Measurements from ENCODE around the gene PPFIBP1. TPM values are rescaled to one million over a fixed set of nuclear protein-coding genes. Genes with fewer than 3 reads are reported as not detected.

PPFIBP1 gene
- total and polyA plus RNA-seq, 2 of the 13 experiments (the other 11 are each of a cell fraction or from before 2014, with no cell fraction given): 16.2 to 21.8 TPM

GRCh38 chr12:27709932-27710591 is 186.1 kb downstream of the PPFIBP1 start:
- peaks cover 39% of the 10 kb centered on the region for H3K79me2 ChIP-seq (ENCODE audit: insufficient read depth, low read length)
- intact Hi-C loops (cut with micrococcal nuclease; ENCODE audit: unreplicated experiment): loop anchor here (2.0 to 10.0 kb wide), 3 partner anchors 23 to 185 kb away; partner anchors contain the start of gene PPFIBP1
- peak overlapping the region; percentile 73 for H3K4me2 ChIP-seq (ENCODE audit: low read depth, low read length)
- H3K4me3 ChIP-seq (replicated peaks in 1 of 3; ENCODE audit: insufficient read depth in 1 of 3, low read depth in 2 of 3, low read length in 3 of 3): peak overlapping the region; percentile 72 to 94 (median 90)
- POLR2A ChIA-PET: interaction anchor here (1.0 to 1.5 kb wide), 3 partner anchors 13 to 312 kb away, joined by 5 to 18 read pairs (median 6); partner anchors contain the start of genes PPFIBP1 and REP15
- in situ Hi-C loops (cut with HindIII; ENCODE audit: extremely low pct_ligation_motif_present, low pct_unique_long_range_greater_than_20kb): no loop called here
- peak; percentile 66 for DNase-seq (ENCODE audit: low spot score)
- H2AFZ ChIP-seq (ENCODE audit: low read length): peak overlapping the region; percentile 44
- H4K20me1 ChIP-seq (ENCODE audit: insufficient read depth, low read length): peaks cover 11% of the 10 kb centered on the region
- no peak for FAIRE-seq
- 2% methylated on average over 24 of the region's 24 CpGs for WGBS (ENCODE audit: low lambda C conversion rate)
- TSS peak; percentile 97 for BruUV-seq (replicated peaks)
- CTCF ChIA-PET (ENCODE audit: low intra/inter-chr PET ratio, low total read pairs): no interaction called here
- peak overlapping the region; percentile 91 for H3K9ac ChIP-seq (ENCODE audit: insufficient read depth, low read depth, low read length)
- peaks cover 0 to 3% of the 10 kb centered on the region in 2 experiments; a peak in 1 of 5 replicates for H3K27me3 ChIP-seq (ENCODE audit: control insufficient read depth in 1 of 2, insufficient read depth in 2 of 2, low read length in 2 of 2)
- H3K9me3 ChIP-seq (ENCODE audit: low read length): no peaks in the 10 kb centered on the region
- H3K27ac ChIP-seq (ENCODE audit: extremely low read length, insufficient read depth, low read length): peak overlapping the region; percentile 82
- peak; percentile 70 for ATAC-seq
- peaks cover 0 to 14% of the 10 kb centered on the region in 2 experiments; a peak in 3 of 5 replicates for H3K36me3 ChIP-seq (replicated peaks in 1 of 2; ENCODE audit: control insufficient read depth in 1 of 2, insufficient read depth in 2 of 2, low read length in 2 of 2)
- peaks cover 49% of the 10 kb centered on the region for H3K4me1 ChIP-seq (ENCODE audit: insufficient read depth, low read length)
- TF ChIP-seq BHLHE40 (IDR thresholded peaks at IDR 0.05; ENCODE audit: low read length): no peak
- TF ChIP-seq CHD2 (IDR thresholded peaks at IDR 0.05; ENCODE audit: low read depth, low read length): no peak
- TF ChIP-seq SMAD1 (CRISPR knock-in tag; IDR thresholded peaks at IDR 0.05; ENCODE audit: borderline replicate concordance, low read depth): 0 out of 2 replicates have a peak, but pooled peaks have one; percentile 12
- no peak for TF ChIP-seq HMGA1 (CRISPR knock-in tag; conservative IDR thresholded peaks at IDR 0.05)
- no peak; the same call in none of the 2 replicates for TF ChIP-seq MTF2 (CRISPR knock-in tag; IDR thresholded peaks at IDR 0.05; ENCODE audit: borderline replicate concordance)
- no peak for TF ChIP-seq ZNF101 (CRISPR knock-in tag; IDR thresholded peaks at IDR 0.05; ENCODE audit: borderline replicate concordance, low read depth)
- TF ChIP-seq PHF5A (CRISPR knock-in tag; IDR thresholded peaks at IDR 0.05; ENCODE audit: low read depth, unreplicated experiment): peak; percentile 3
- TF ChIP-seq ZNF550 (CRISPR knock-in tag; IDR thresholded peaks at IDR 0.05; ENCODE audit: borderline replicate concordance): no peak
- TF ChIP-seq PAF1 (CRISPR knock-in tag; IDR thresholded peaks at IDR 0.05): no peak
- no peak for TF ChIP-seq ZMYM2 (CRISPR knock-in tag; IDR thresholded peaks at IDR 0.05)
- no peak for TF ChIP-seq ZNF687 (CRISPR knock-in tag; IDR thresholded peaks at IDR 0.05)
- no peak for TF ChIP-seq RARA (CRISPR knock-in tag; IDR thresholded peaks at IDR 0.05)
- peak; percentile 5; the same call in 1 of the 2 replicates for TF ChIP-seq ZBTB3 (CRISPR knock-in tag; IDR thresholded peaks at IDR 0.05; ENCODE audit: borderline replicate concordance, low read depth)
- TF ChIP-seq ARID3A (IDR thresholded peaks at IDR 0.05; ENCODE audit: low read depth, low read length): no peak
- TF ChIP-seq RORA (CRISPR knock-in tag; IDR thresholded peaks at IDR 0.05): no peak
- TF ChIP-seq GATAD2A (CRISPR knock-in tag; IDR thresholded peaks at IDR 0.05): no peak
- TF ChIP-seq ZBTB14 (CRISPR knock-in tag; IDR thresholded peaks at IDR 0.05): no peak
- TF ChIP-seq ZNF749 (CRISPR knock-in tag; IDR thresholded peaks at IDR 0.05; ENCODE audit: borderline replicate concordance): no peak
